MV-4-11 (cell line): ENCODE data around the gene MYRF.

Experiments
- DNase-seq: peaks from one replicate; lab custom pipeline; 2025; lab: John Stamatoyannopoulos, UW

MYRF gene

DNA sequence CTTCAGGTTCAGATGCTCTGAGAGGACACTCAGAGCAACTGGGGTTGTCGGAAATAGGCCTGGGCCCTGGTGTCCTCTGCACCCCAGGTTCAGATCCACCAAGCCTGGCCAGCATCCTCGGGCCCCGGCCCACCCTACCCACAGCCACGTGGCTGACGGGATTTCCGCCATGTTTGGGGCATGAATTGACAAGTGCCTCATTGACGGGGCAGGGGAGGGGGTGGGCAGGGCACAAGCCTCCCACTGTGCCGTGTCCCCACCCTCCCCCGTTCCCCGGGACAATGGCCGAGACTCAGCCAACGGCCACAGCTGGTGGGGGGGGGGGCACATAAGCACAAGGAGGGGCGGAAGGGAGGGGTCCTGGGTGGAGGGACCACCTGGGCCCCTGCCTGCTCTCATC, 8.5 kb downstream of the MYRF start:
- DNase-seq, result no peak

GRCh38 chr11:61761440-61762222, 9.2 kb downstream of the MYRF start:
- no peak for DNase-seq

- DNase-seq, result no peak
These were observed 9.8 kb downstream of the MYRF start for GRCh38 chr11:61762223-61762615.

- no peak for DNase-seq
These were observed 10.4 kb downstream of the MYRF start for GRCh38 chr11:61762798-61763197.

GRCh38 chr11:61763930-61764605, 11.6 kb downstream of the MYRF start:
- no peak for DNase-seq

- no peak for DNase-seq
These were observed 12.3 kb downstream of the MYRF start for GRCh38 chr11:61764606-61765260.

- DNase-seq, result no peak
These were observed 13.3 kb downstream of the MYRF start for GRCh38 chr11:61765550-61766253.

DNA sequence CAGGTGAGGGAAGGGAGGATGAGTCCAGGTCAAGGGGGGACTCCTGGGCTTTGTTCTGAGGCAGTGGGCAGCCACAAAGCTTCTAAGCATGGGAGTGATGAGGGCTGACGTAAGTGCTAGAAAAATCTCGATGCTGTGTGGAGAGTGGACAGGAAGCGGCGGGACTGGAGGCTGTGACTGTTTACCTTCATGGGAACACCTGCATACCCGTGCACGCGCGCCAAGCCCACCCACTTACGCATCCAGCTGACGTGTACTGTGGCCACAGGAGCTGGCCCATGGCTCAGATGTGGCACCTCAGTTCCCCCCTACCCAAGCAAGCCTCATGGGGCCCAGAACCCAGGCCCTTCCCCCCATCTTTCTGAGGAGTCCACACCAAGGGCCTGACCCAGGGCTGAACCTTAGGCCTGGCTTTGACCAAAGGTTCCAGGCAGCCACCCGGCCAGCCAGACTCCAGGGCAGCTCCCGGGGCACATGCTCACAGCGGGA, 14.0 kb downstream of the MYRF start:
- DNase-seq, result no peak

- DNase-seq, result no peak
These were observed 16.1 kb downstream of the MYRF start for GRCh38 chr11:61768376-61769076.

- no peak for DNase-seq
These were observed 16.9 kb downstream of the MYRF start for GRCh38 chr11:61769169-61769920.

- DNase-seq, result no peak
These were observed 17.7 kb downstream of the MYRF start for GRCh38 chr11:61769946-61770683.

DNA sequence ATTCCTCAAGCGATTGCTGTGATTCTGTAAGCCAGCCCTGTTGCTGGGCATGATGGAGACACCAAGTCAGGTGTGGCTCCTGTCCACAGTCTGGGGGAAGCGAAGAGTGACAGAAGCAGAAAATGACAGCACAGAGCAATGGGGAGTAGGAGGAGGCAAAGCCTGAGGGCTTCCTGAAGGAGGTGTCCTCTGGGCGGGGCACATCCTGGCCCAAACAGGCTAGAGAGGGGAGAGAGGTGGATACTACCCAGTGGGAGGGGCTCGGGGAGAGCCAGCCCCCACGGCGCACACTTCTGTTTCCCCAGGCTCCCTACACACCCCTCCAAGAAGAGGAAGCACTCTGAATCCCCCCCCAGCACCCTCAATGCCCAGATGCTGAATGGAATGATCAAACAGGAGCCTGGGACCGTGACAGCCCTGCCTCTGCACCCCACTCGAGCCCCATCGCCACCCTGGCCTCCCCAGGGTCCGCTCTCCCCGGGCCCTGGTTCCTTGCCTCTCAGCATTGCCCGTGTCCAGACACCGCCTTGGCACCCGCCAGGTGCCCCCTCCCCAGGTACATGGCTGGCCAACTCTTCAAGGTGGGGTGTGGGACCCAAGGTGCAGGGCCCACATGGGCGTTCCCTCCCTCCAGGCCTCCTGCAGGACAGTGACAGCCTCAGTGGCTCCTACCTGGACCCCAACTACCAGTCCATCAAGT, 18.9 kb downstream of the MYRF start:
- DNase-seq, result no peak

GRCh38 chr11:61771985-61772455, 19.6 kb downstream of the MYRF start:
- no peak for DNase-seq

GRCh38 chr11:61773356-61773755, 20.9 kb downstream of the MYRF start:
- DNase-seq, result no peak

- DNase-seq, result no peak
These were observed 21.4 kb downstream of the MYRF start for GRCh38 chr11:61773809-61774208.

DNA sequence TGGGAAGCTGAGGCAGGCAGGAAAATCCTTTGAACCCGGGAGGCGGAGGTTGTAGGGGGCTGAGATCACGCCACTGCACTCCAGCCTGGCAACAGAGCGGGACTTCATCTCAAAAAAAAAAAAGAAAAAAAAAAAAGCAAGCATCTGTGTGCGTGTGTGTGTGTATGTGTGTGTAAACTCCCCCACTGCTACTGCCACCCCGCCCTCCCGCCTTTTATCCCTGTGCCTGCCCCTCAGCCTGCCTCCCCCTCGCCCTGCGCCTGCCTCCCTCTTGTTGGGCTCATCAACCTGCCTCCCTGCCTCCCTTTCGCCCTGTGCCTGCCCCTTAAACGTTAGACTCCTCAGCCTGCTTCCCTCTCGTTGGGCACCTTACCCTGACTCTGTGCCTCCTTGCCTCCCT, 22.0 kb downstream of the MYRF start:
- no peak for DNase-seq

- no peak for DNase-seq
These were observed 22.7 kb downstream of the MYRF start for GRCh38 chr11:61775106-61775505.

GRCh38 chr11:61775606-61776554, 23.4 kb downstream of the MYRF start:
- DNase-seq, result no peak
